ENCODE measurements around the gene TTC32.

GRCh38 chr2:19883971-19884720 lies 17.6 kb downstream of the TTC32 start:
- TF ChIP-seq ZNF274 (IDR thresholded peaks at IDR 0.05; ENCODE audit: low read depth, low read length) (no peak), YY1 (IDR thresholded peaks at IDR 0.05; ENCODE audit: insufficient read depth, insufficient read length) (no peak), SUZ12 (IDR thresholded peaks at IDR 0.05; ENCODE audit: extremely low read depth, insufficient read depth, insufficient read length) (no peak)
